OCI-LY7 (cell line): ENCODE results near the gene ZEB1. TPM values are rescaled to one million over a fixed set of nuclear protein-coding genes. Genes with fewer than 3 reads are reported as not detected.
A peak's percentile ranks its signal among the peaks of the same experiment; 100 is the strongest.
"Not testable (repeated sequence)": the region's sequence is repeated elsewhere in the genome, so short reads cannot be mapped to it uniquely, and the experiment has no call there.

Experiments used
- BruUV-seq: library from RNA; stranded (reverse); fragments of 400-500 nt; replicated peaks from 2 replicates; lab custom pipeline; 2021; lab: Mats Ljungman, UMichigan
- CTCF ChIA-PET: fragments of 300-600 bp; sonication (Branson Sonifier 250); formaldehyde crosslinking; loops from one replicate; lab custom pipeline; 2022; ENCODE audit warnings: antibody characterized with exemption; ENCODE audit not compliant: unreplicated experiment; lab: Charles Lee
- POLR2A ChIA-PET: fragments of 300-600 bp; sonication (Branson Sonifier 250); formaldehyde crosslinking; loops from one replicate; lab custom pipeline; 2022; ENCODE audit warnings: antibody characterized with exemption; lab: Charles Lee
- DNase-seq: peaks from one replicate; pipeline ENCODE4 v3.0.0-alpha.2; 2015; ENCODE audit warnings: low spot score
- H2AFZ ChIP-seq: fragments of 200-600 bp; sonication (generic), shearing (Covaris generic); 2 replicates; pipeline ENCODE4 v1.6.1; 2014; ENCODE audit warnings: mild to moderate bottlenecking, antibody characterized with exemption, low read length, moderate library complexity
- H3K27ac ChIP-seq: fragments of 200-600 bp; sonication (generic); 2 replicates; pipeline ENCODE4 v1.5.1; 2014; ENCODE audit warnings: mixed run types, low read depth, mild to moderate bottlenecking, moderate library complexity, low read length, inconsistent platforms; ENCODE audit not compliant: poor library complexity, severe bottlenecking
- H3K36me3 ChIP-seq: fragments of 200-600 bp; sonication (generic); 2 replicates; pipeline ENCODE4 v1.6.1; 2014; ENCODE audit warnings: mild to moderate bottlenecking, antibody characterized with exemption, low read length, moderate library complexity, mixed read lengths; ENCODE audit not compliant: insufficient read depth
- H3K4me1 ChIP-seq: fragments of 200-600 bp; sonication (generic); 2 replicates; pipeline ENCODE4 v1.5.1; 2014; ENCODE audit warnings: mild to moderate bottlenecking, low read length; ENCODE audit not compliant: insufficient read depth, poor library complexity, severe bottlenecking
- H3K4me2 ChIP-seq: fragments of 200-600 bp; sonication (generic); 2 replicates; pipeline ENCODE4 v1.6.1; 2014; ENCODE audit warnings: mild to moderate bottlenecking, low read length
- H3K4me3 ChIP-seq: fragments of 200-600 bp; sonication (generic); 2 replicates; pipeline ENCODE4 v1.5.1; 2014; ENCODE audit warnings: mild to moderate bottlenecking, low read depth, low read length; ENCODE audit not compliant: poor library complexity, severe bottlenecking
- H3K79me2 ChIP-seq: fragments of 200-600 bp; sonication (generic); 2 replicates; pipeline ENCODE4 v1.6.1; 2016; ENCODE audit warnings: low read depth, mild to moderate bottlenecking, low read length, moderate library complexity, mixed read lengths; ENCODE audit not compliant: insufficient read depth
- H3K9me2 ChIP-seq: fragments of 200-600 bp; sonication (generic); 2 replicates; pipeline ENCODE4 v1.6.1; 2016; ENCODE audit warnings: mild to moderate bottlenecking, low read length, mixed read lengths; ENCODE audit not compliant: insufficient read depth
- H3K9me3 ChIP-seq: fragments of 200-600 bp; sonication (generic); 2 replicates; pipeline ENCODE4 v1.6.1; 2014; ENCODE audit warnings: mild to moderate bottlenecking, mixed run types, low read length, mixed read lengths
- H4K20me1 ChIP-seq: fragments of 200-600 bp; sonication (generic); 2 replicates; pipeline ENCODE4 v1.6.1; 2014; ENCODE audit warnings: mild to moderate bottlenecking, antibody characterized with exemption, low read length, moderate library complexity, mixed read lengths; ENCODE audit not compliant: insufficient read depth
- CTCF ChIP-seq: fragments of 200-600 bp; sonication (generic); conservative IDR thresholded peaks from 2 replicates; pipeline ENCODE4 v1.5.1; 2014; ENCODE audit warnings: mild to moderate bottlenecking, antibody characterized with exemption, low read length, moderate library complexity, mixed read lengths
- EZH2phosphoT487 ChIP-seq: fragments of 200-600 bp; sonication (generic); IDR thresholded peaks from 2 replicates; pipeline ENCODE4 v1.6.1; 2018; ENCODE audit warnings: low read depth, borderline replicate concordance, mild to moderate bottlenecking, mixed run types, antibody characterized with exemption, low read length, moderate library complexity, mixed read lengths
- intact Hi-C: fragments of 100-400 bp; cut with micrococcal nuclease; formaldehyde crosslinking; loops from one replicate; pipeline ENCODE4 v1.10.0; 2022; ENCODE audit not compliant: unreplicated experiment
- total RNA-seq, 2 experiments: library from RNA; depleted of rRNA in 1 of 2; stranded (reverse); fragments of >200 nt in 1 of 2; shearing (Covaris generic) in 1 of 2; gene quantifications; 2 replicates each; pipeline ENCODE4 v1.2.3, GENCODE V29; 2014 to 2022

ZEB1 gene
- total RNA-seq, 2 experiments from 2014 or later = 33.2 to 41.9 TPM

- ChIA-PET CTCF (no interaction called here), POLR2A (interaction anchor here (0.6 to 1.9 kb wide), 3 partner anchors 11 to 1930 kb away, joined by 3 to 4 read pairs (median 3); no protein-coding TSS in a partner anchor)
- intact Hi-C loops = no loop called here
- Histone ChIP-seq H3K27ac (peak overlapping the region; percentile 31), H3K9me3 (peaks cover 6% of the 10 kb centered on the region; the same call in 1 of the 2 replicates), H3K79me2 (peaks cover 75% of the 10 kb centered on the region), H3K9me2 (no peaks in the 10 kb centered on the region), H3K36me3 (0 out of 2 replicates have a peak, but pooled peaks cover 3% of the 10 kb centered on the region), H3K4me1 (peaks cover 20% of the 10 kb centered on the region), H2AFZ (no peak overlapping the region), H3K4me2 (peak overlapping the region; percentile 58), H4K20me1 (no peaks in the 10 kb centered on the region), H3K4me3 (peak overlapping the region; percentile 18)
- DNase-seq = no peak
- no TSS peak for BruUV-seq
- TF ChIP-seq EZH2phosphoT487 = no peak
- TF ChIP-seq CTCF = no peak
Observed at GRCh38 chr10:31426401-31426800, 107.4 kb downstream of the ZEB1 start.

DNA sequence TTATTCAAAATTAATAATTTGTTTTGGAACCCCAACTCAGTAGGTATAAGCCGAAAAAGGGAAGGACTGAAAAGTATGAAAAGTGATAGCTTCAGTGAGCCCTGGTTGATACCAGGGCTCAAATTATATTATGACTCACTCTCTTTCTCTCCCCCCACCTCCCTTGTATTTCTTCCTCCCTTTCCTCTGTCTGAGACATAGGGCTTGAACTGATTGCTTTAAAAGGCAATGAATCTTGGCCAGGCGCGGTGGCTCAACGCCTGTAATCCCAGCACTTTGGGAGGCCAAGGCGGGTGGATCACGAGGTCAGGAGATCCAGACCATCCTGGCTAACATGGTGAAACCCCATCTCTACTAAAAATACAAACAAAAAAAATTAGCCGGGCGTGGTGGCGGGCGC, 108.3 kb downstream of the ZEB1 start:
- H3K9me3 ChIP-seq, H3K27ac ChIP-seq, H3K36me3 ChIP-seq, H4K20me1 ChIP-seq, BruUV-seq, DNase-seq, H2AFZ ChIP-seq, H3K4me2 ChIP-seq, H3K4me3 ChIP-seq, intact Hi-C loops, H3K9me2 ChIP-seq, CTCF ChIA-PET: not testable (repeated sequence)
- Histone ChIP-seq H3K4me1 (peaks cover 19% of the 10 kb centered on the region), H3K79me2 (peaks cover 76% of the 10 kb centered on the region)
- POLR2A ChIA-PET = interaction anchor here (1.0 to 1.9 kb wide), 4 partner anchors 10 to 34 kb away, joined by 3 to 4 read pairs (median 4); no protein-coding TSS in a partner anchor

- H3K36me3 ChIP-seq, H4K20me1 ChIP-seq, H3K4me2 ChIP-seq, H3K27ac ChIP-seq, CTCF ChIA-PET, H3K4me3 ChIP-seq, H3K9me3 ChIP-seq, H2AFZ ChIP-seq, intact Hi-C loops, H3K9me2 ChIP-seq, BruUV-seq, DNase-seq: not testable (repeated sequence)
- POLR2A ChIA-PET = interaction anchor here (1.0 to 1.2 kb wide), 3 partner anchors 8 to 37 kb away, joined by 4 to 5 read pairs (median 4); no protein-coding TSS in a partner anchor
- Histone ChIP-seq H3K79me2 (peaks cover 74% of the 10 kb centered on the region), H3K4me1 (peaks cover 19% of the 10 kb centered on the region)
Observed at GRCh38 chr10:31428499-31428898, 109.5 kb downstream of the ZEB1 start.
